H54 (cell line): ENCODE measurements around the gene EMP3.

Experiments used
- DNase-seq: peaks from one replicate; pipeline ENCODE4 v3.0.0; 2011; ENCODE audit warnings: low spot score, mixed read lengths; ENCODE audit not compliant: insufficient read length
- FAIRE-seq: peaks from 3 replicates; lab custom pipeline; 2011; peaks lifted over from hg19 to GRCh38; lab: Jason Lieb, UNC
- POLR2A ChIP-seq: IDR thresholded peaks from 2 replicates; pipeline ENCODE4 v1.6.1; 2011; ENCODE audit warnings: low read depth, mild to moderate bottlenecking, low read length

Gene EMP3

DNA sequence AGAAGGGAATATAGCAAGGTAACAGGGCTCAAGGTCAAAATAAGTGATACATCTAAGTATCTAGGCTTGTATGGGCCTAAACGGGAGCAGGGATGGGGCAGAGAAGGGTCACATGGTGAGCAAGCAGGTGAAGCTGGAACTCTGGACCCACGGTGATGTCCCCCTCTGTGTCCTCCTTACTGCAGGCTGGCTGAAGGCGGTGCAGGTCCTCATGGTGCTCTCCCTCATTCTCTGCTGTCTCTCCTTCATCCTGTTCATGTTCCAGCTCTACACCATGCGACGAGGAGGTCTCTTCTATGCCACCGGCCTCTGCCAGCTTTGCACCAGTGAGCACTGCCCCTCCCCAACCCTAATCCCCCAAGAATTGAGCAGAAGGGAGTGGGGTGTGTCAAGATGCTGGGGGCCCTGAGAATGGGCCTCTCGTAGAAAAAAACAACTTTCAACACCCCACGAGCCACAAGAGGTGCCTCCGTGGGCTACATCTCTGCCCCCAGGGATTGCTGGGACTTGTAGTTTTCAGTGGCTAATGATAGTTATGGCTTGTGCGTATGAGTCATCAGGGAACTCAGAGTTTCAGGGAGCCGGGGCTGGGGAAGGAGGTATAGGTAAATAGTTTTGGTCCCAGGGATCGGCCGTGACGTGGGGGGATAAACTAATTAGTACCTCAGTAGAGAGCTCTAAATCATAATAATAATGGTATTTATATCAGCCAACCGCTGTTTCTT is 4.0 kb downstream of the EMP3 start:
- peak; percentile 46 for DNase-seq
- FAIRE-seq, result no peak
- no peak for TF ChIP-seq POLR2A

DNA sequence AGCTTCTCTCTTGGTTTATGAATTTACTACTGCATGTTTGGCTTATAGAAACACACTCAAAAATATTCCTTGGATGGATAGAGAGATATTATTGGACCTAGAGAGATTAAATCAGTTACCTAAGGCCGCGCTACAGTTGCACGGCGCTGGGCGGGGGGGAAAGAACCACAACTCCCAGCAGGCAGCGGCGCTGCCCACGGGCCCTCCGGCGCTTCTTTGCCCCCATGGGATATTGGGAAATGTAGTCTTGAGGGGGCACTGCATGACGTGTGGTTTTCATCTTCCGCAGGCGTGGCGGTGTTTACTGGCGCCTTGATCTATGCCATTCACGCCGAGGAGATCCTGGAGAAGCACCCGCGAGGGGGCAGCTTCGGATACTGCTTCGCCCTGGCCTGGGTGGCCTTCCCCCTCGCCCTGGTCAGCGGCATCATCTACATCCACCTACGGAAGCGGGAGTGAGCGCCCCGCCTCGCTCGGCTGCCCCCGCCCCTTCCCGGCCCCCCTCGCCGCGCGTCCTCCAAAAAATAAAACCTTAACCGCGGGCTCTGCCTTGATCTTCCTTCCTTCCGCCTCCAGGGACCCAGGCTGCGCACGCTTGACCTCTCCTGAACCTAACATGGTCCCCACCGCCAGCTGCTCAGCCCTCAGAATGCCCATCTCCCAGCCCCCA is 4.8 kb downstream of the EMP3 start:
- FAIRE-seq, result no peak
- DNase-seq, result no peak
- TF ChIP-seq POLR2A, result no peak

DNA sequence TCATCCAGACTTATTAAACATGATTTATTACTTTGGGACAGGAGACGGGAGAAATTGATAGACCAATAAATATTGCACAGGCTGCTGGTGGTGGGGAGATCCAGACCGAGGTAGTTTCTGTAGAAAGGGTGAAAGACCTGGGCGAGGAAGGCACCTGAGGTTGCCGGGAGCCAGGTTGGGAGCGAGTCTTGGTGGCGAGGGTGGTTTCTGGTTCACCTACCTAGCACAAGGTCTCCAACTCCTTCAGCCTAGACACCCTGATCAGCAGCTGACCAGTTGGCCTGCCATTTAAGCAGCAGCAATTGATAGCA is 7.0 kb downstream of the EMP3 start:
- DNase-seq, result no peak
- TF ChIP-seq POLR2A, result no peak
- FAIRE-seq, result no peak

DNA sequence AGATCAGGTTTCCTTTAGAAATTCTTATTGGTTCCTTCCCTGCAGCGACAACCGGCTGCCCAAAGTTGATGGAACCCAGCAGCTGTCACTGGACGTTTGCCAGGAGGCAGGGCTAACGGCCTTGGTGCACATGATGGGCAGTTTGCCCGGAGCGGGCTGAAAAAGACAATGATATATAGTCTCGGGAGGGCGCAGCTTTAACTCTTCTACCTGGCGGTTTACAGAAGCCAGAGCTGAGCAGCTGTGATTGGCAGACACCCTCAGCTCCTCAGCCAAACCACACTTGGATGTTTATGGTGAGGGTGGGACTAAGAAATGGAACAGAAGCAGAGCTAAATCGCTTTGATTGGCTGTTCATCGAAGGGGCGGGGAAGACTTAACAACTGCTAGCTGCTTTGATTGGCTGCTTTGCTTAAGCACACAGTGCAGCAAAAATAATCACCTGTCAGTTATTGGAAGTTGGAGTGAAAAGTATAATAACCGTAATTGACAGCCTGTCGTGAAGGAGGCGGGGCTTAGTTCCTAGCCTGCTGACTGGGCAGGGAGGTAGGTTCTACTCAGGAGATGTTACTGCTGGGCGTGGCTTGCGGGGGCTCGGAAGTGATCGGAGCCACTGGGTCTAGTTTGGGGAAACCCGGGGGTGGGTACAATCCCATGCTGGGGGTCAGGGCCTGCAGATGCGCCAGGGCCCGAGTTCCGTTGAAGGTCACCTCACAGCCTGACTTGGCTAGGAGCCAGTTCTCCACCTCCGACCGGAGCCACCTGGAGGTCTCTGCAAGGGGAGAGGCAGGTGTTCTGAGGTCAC is 7.5 kb downstream of the EMP3 start:
- TF ChIP-seq POLR2A, result no peak
- DNase-seq (no peak), FAIRE-seq (peak; percentile 92)

DNA sequence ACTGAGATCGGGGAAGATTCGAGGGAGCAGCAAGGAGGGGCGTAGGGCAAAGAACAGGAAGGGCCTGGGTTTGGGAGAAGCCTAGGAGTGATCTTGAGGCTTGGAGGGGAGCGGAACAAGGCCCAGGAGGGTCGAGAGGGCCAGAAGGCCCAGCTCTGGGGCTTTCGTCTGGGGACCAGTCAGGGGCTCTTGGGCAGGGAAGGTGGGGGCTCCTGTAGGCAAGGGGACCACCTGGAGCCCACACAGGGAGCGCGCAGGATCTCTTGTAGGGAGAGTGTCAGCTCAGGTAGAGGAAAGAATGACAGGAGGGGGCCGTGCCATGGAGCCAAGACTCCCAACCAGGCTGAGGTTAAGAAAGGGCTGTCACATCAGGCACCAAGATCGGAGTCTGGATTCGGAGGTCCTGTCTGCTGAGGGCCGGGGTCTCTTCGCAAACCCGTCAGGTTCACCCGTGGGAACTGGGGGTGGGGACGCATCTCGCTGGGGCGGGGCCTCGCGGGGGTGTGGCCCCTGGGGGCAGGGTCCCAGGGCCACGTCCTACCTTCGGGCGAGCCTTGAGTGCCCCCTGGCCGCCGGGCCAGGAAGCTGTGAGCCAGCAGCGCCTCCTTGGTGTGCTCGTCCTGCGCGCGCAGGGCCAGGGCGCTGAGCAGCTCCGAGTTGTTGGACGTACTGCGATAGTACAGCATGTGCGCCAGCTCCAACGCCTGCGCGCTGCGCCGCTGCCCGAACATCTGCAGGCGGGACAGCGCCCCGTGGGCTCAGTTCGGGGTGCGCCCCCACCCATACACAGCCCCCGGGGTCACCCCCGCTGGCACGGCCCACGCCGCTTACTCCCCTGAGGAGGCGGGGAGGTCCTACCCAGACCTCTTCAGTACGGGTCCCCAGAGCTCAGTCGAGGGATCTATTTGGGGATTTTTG is 8.4 kb downstream of the EMP3 start:
- FAIRE-seq (no peak), DNase-seq (no peak)

DNA sequence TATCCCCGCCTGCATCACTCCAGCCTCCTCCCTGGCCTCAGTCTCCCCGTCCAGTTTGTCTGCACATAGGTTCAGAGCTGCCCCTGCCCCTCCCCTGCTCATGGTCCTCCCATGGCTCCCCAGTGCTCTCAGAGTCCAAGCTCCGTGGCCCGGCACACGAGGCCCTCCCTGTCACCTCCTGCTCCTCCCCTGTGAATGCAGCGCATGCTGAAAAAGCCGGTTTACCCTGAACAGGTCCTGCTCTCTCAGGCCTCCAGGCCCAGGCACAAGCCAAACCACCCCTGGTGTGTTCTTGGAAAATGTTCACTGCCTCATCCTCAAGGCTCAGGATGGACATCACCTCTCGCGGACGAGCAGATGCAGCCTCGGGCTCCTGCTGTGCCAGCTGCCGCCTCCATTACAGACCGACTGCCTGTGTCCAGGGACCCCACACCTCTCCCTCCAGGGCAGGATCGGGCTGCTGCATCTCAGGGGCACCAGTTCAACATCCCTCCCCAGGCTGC is 13.0 kb downstream of the EMP3 start:
- DNase-seq, result no peak
- no peak for FAIRE-seq
- TF ChIP-seq POLR2A, result no peak

More for the DNA sequence above, 8.4 kb downstream of the EMP3 start:
- TF ChIP-seq POLR2A, result no peak

DNA sequence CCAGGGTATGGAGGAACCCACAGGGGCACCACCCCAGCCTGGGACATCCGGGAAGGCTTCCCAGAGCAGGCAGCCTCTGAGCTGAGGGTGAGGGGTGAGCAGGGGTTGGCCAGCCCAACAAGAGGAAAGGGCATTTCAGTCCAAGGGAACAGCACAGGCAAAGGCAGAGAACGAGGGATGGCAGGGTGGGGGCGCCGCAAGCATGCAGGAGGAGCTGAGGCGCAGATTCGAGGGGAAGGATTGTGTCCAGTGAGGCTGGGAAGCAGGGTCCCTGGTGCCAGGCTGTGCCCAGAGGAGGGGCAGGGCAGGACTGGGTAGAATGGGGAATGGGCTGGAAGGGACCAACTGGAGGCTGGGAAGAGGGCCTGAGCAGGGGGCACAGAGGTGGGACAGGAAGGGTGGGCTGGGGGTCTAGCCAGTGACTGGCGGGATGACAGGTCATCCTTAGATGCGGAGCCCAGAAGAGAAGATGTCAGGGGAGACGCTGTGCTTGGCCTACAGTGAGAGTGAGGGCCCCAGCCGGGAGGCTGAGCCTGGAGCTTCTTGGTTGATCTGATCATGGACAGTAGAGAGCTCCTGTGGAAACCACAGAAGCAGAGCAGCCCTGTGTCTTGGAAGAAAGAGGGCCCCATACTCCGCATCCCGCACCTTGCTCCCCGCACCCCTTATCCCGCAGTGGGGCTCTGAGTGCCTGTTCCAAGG is 13.6 kb downstream of the EMP3 start:
- TF ChIP-seq POLR2A, result no peak
- no peak for DNase-seq
- no peak for FAIRE-seq

DNA sequence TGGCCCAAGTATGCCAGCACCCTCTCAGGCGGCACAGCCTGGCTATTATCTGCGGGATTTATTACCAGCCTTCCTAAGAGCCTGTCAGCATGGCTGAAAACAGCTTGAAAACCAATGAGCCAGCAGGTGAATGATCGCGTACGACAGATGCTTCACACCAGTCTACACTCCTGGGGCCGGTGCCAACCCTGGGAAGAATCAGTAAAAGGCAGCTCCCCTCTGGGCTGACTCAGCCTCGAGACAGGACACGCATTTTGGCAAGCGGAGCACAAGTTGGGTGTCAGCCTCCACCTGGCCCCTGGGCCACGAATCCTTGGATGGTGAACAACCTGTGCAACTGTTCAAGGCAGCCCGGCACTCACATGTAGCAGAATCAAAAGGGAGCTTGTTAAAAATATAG is 15.6 kb downstream of the EMP3 start:
- DNase-seq, result no peak
- FAIRE-seq, result peak; percentile 48
- TF ChIP-seq POLR2A, result no peak

DNA sequence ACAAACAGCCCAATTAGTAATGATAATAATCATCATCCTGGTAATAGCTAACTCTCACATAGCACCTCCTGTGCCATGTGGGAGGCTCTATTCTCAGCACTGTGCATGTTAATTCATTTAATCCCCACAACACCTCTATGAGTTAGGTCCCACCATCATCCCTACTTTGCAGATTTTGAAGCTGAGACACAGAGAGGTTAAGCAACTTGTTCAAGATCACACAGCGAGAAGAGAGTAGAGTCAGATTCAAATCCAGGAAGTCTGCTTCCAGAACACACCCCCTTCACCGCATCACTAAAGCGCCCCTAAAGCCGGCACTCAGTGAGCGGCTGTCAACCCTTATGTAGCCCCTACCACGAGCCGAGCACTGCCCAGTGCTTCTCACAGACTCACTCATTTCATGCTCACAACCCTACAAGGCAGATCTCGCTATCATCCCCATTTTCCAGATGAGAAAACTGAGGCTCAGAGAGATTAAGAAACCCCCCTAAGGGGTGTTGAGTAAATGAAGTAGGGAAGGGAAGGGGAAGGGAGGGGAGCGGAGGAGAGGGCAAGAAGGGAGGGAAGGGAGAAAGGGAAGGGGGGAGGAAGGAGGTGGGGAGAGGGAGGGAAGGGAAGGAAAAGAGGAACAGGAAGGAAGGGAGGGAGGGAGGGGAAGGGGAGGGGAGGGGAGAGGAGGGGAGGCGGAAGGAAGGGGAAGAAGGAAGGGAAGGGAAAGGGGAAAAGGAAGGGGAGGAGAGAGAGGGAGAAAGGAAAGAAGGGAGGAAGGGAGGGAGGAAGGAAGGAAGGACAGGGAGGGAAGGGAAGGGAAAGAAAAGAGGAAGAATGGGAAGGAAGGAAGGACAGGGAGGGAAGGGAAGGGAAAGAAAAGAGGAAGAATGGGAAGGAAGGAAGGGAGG is 16.4 kb downstream of the EMP3 start:
- TF ChIP-seq POLR2A, result no peak
- no peak for DNase-seq
- FAIRE-seq, result no peak

DNA sequence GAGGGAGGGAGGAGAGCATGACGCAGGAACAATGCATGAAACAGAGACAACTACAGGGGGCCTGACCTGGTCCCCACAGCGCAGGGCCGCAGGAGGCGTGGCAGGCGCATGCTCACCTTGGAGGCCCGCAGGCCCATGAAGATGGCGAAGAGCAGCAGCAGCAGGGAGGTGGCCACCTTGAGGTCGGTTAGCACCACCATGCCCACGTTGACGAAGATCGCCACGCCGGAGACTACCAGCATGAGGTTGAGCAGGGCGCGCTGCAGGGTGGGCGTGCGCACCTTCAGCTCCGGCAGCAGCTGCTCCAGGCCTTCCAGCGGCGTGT is 17.0 kb downstream of the EMP3 start:
- DNase-seq (no peak), FAIRE-seq (no peak)
- no peak for TF ChIP-seq POLR2A

DNA sequence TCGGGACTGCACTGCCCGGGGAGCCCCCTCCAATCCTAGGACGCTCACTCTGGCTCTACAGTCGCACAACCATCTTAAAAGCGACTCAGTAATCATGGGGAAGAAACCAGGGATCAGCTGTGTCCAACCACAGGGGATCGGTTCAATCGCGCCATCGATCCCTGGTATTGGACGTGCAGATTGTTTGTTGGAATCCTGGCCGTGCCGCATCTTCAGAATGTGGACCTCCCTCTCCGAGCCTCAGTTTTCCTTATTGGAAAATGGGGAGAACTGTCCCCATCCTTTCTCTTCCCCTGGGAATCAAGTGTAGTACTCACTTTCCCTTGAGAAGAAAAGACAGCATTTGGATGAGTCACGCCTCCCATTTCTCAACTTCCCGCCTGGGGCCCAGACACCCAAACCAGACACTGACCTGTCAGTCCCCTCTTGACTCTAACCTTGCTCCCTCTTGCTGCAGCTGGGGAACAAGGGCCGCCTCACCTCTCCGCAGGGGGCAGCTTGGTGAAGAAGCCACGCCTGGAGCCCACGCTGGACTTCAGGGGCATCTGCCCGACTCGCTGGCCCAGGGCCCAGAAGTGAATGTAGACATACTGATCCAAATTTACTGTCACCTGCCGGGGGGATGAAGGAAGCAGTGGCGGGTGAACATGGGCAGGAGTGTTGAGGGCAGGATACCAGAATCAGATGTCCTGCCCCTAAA is 17.6 kb downstream of the EMP3 start:
- FAIRE-seq (no peak), DNase-seq (no peak)
- no peak for TF ChIP-seq POLR2A

DNA sequence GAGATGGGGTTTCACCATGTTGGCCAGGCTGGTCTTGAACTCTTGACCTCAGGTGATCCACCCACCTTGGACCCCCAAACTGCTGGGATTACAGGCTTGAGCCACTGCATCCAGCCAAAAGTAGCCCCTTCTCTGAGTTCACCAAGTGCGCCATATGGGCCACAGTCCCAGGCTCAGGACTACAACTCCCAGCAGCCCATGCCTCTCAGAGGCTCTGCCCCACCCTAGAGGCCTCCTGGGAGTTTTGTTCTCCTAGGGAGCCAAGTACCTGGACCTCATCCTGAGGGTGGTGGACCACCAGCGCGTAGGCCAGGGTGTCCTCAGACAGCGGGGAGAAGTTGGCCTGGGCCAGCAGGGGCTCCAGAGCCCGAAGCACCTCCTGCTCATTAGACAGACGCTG is 19.5 kb downstream of the EMP3 start:
- no peak for DNase-seq
- no peak for TF ChIP-seq POLR2A
- FAIRE-seq, result no peak
